Dermis blood vessel endothelial cell (primary cell): ENCODE measurements around the gene PCSK4. TPM values are rescaled to one million over a fixed set of nuclear protein-coding genes. Genes with fewer than 3 reads are reported as not detected.
"Not testable (repeated sequence)": the region's sequence is repeated elsewhere in the genome, so short reads cannot be mapped to it uniquely, and the experiment has no call there.

Experiments
- DNase-seq: peaks from one replicate; pipeline ENCODE4 v3.0.0; 2010
- total RNA-seq: library from RNA; depleted of rRNA; stranded (reverse); fragments of >200 nt; gene quantifications from 2 replicates; pipeline ENCODE4 v1.2.3, GENCODE V29; 2014

Gene PCSK4
- total RNA-seq, 1 donor from 2014 or later = 0.68 TPM

DNA sequence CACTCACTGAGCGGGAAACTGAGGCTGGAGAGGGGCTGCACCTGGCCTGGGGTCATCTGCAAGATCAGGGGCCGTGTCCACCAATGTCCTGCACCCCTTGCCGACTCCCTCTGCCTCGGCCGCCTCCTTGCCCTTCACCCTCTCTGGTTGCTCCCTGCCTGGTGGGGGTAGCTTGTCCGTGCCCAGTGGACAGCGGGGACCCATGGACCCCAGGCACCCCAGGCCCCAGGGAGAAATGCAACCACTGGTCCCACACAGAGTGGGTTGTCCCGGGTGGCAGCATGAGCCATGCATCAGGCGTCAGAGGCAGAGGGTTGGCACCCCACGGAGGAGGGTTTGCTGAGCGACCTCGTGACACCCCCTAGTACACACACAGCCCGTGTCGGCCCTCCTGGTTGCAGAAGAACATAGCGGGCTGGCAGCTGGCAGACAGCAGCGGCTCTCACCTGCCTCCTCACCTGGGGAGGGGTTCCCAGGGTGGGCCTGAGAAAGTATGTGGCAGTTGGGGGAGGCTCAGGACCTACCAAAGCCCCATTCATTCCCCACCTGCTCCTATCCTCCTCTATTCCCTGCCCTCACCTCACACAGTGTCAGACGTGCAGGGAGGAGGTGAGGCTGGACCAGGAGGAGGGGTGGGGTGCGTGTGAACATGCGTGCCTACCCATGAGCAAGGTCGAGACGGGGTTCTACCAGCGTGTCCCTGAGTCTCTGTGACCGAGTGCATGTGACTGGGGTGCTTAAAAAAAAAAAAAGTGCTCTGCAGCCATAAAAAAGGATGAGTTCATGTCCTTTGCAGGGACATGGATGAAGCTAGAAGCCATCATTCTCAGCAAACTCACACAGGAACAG lies 14.0 kb upstream of the PCSK4 start:
- DNase-seq = no peak

DNA sequence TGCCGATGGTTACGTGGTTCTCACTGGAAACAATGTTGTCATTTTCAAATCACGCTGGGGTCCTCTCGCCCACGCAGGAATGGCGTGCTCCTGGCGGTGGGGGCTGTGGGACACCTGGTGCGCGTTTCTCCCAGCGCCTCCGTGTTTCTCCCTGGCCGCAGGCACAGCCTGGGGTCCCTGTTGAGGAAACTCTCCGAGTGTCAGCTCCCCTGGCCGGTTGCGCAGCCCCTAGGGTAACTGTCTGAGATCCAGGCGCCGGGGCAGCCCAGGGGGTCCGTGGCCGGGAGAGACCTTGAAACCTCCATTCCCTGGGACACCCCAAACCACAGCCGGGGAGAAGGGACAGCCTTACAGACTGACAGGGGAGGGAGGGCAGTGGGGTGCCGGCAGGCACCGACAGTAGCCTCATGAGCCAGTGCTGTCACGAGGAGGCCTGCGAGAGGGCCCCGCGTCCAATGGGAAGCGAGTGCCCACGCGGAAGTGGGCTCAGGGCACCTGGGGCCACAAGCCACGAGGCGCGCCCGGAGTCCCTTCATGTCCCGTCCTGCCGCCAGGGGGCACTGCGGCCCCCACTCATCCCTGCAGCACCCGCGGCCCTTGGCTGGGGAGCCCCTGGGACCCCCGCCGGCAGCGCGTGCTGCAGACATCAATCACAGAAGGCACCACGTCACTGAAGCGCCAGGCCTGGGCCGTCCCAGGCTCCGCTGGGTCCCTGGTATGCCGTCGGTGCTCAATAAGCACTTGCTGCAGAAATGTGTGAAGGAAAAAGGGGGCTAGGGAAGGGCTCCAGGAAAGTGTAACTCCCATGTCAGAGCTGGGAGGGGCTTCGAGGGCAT lies 13.2 kb upstream of the PCSK4 start:
- DNase-seq = peak; percentile 57

DNA sequence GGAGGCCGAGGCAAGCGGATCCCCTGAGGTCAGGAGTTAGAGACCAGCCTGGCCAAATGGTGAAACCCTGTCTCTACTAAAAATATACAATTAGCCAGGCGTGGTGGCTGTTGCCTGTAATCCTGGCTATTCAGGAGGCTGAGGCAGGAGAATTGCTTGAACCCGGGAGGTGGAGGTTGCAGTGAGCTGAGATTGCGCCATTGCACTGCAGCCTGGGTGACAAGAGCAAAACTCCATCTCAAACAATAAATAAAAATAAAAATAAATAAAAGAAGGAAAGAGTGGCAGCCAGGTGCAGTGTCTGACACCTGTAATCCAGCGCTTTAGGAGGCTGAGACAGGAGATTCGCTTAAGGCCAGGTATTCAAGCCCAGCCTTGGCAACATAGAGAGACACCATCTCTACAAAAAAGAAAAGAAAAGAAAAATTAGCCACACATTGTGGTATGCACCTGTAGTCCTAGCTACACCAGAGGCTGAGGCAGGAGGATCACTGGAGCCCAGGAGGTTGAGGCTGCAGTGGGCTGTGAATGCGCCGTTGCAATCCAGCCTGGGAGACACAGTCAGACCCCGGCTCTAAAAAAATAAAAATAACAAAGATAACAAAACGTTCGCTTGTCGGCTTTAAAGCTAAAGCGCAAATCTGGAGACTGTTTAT lies 12.4 kb upstream of the PCSK4 start:
- no peak for DNase-seq

DNA sequence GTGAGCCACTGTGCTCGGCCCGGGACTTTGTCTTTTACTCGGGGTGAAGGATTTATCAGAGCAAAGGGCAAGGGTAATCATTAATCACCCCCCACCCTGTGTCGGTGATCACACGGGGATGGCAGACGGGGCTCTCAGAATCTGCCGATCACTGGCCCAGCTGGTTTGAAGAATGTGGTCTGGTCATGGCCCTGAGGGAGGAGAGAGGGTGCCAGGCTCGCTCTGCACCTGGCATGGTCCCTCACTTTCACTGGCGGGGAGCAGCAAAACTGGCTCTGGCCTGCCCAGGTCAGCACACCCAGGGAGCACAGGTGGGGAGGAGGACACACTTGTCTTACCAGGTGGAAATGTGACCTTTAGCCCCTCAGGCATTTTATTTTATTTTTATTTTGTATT lies 11.0 kb upstream of the PCSK4 start:
- DNase-seq = no peak

DNA sequence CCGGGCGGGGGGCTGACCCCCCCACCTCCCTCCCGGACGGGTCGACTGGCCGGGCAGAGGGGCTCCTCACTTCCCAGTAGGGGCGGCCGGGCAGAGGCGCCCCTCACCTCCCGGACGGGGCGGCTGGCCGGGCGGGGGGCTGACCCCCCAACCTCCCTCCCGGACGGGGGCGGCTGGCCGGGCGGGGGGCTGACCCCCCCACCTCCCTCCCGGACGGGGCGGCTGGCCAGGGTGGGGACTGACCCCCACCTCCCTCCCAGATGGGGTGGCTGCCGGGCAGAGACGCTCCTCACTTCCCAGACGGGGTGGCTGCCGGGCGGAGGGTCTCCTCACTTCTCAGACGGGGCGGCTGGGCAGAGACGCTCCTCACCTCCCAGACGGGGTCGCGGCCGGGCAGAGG lies 9.1 kb upstream of the PCSK4 start:
- DNase-seq = not testable (repeated sequence)

DNA sequence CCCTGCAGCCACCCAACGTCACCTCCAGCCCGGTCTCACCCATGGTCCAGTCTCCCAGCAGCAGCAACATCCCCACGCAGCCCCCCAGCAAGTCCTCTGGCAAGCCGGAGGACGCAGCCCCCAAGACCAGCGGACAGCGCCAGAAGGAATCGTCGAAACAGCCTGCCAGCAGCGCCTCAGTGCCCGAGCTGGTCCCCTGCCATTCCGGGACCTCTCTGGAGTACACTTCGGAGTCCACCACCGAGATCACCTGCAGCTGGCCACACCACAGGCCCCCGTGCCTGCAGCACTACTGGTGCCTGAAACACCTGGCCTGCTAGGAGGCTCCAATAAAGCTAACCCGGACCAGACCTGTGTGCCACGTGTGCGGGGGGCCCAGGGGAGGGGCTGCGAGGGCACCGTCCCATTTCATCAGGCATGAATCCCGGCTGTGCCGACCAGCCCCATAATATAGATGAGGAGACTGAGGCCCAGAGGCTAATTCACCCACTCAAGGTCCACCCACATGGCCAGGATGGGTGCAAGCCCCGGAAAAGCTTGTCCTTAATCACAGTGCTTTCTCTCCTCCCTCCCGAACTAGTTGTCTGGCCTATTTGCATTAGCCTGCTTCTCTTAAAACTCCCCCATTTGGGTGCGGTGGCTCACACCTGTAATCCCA lies 7.6 kb upstream of the PCSK4 start:
- DNase-seq = no peak

DNA sequence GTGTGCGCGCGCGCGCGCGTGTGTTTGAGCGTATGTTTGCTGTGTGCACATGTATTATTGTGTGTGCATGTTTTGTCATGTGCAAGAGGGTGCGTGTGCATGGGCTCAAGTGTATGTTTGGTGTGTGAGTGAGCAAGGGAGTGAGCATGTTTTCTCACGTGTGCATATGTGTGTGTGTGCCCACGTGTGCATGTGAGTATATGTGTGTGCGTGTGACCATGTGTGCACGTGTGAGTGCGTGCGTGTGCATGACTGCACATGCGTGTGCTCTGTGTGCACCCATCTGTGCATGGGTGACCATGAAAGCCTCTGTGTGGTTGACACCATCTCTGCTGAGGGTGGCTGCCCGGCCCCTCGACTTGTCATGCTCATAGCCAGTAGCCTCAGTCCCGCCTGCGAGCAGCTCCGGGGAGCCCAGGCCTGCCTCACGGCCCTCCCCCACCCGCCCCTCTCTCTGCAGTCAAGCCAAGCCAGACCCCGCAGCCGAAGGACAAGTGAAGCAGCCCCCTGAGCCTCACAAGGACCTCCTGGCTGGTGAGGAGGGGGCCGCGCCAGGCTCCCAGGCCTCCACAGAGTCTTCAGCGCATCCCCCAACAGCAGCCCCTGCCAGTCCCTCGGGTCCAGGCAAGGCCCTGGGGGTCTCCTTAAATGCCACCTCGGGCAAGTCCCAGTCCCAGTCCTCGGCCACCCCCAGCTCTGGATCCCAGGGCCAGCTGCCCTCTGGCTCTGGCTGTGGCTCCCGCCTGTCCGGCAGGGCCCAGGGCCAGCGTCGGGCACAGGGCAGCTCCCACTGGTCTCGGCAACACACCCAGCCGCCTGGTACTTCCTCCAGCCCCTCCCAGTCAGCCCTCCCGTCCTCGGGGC lies 6.8 kb upstream of the PCSK4 start:
- DNase-seq = no peak

DNA sequence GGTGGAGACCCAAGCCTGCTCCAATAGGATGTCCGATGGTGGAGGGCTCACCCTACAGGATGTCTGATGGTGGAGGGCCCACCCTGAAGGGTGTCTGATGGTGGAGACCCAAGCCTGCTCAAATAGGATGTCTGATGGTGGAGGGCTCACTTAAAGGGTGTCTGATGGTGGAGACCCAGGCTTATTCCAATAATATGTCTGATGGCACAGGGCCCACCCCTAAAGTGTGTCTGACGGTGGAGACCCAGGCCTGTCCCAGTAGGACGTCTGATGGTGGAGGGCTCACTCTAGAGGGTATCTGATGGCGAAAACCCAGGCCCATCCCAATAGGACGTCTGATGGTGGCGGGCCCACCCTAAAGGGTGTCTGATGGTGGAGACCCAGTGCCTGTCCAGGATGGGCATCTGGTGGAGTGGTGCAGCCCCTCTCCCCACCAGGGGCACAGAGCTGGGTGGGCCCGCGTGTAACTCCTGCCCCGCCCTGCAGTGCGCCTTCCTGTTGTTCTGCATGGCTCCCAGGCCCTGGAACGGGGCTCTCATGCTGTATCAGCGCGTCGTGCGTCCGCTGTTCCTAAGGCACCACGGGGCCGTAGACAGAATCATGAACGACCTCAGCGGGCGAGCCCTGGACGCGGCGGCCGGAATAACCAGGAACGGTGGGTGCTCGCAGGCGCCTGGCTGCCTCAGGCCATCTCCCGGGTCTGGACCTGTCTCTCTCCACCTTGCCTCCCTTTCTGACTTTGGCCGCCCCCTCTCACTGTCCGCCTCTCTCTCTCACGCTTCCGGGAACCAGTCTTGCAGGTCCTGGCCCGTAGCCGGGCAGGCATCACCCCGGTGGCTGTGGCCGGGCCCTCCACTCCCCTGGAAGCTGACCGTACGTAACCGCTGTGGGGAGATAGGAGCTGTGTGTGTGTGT lies 5.9 kb upstream of the PCSK4 start:
- DNase-seq = no peak

DNA sequence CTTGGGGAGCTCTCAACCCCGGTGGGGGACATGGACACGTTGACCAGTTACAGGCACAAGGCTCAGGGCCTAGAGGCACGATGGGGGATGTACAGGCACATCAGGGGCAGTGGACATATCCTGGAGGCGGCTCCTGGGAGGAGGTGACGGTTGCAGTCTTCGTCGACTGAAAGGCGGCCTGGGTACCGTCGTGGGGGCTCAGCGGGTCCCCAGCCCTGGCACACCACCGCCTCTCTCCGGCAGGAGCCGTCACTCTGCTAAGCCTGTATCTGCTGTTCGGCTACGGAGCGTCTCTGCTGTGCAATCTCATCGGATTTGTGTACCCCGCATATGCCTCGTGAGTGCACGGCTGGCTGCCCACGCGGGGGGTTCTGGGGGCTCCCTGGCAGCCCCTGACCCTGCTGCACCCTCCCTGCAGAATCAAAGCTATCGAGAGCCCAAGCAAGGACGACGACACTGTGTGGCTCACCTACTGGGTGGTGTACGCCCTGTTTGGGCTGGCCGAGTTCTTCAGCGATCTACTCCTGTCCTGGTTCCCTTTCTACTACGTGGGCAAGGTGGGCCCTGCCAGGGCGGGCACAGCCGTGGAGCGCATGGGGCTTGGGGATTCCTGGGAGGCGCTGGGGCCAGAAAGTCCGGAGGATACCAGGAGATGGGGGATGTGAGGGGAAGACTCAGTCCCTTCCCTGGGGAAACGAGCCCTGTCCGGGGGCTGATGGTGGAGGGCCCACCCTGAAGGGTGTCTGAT lies 5.1 kb upstream of the PCSK4 start:
- no peak for DNase-seq

DNA sequence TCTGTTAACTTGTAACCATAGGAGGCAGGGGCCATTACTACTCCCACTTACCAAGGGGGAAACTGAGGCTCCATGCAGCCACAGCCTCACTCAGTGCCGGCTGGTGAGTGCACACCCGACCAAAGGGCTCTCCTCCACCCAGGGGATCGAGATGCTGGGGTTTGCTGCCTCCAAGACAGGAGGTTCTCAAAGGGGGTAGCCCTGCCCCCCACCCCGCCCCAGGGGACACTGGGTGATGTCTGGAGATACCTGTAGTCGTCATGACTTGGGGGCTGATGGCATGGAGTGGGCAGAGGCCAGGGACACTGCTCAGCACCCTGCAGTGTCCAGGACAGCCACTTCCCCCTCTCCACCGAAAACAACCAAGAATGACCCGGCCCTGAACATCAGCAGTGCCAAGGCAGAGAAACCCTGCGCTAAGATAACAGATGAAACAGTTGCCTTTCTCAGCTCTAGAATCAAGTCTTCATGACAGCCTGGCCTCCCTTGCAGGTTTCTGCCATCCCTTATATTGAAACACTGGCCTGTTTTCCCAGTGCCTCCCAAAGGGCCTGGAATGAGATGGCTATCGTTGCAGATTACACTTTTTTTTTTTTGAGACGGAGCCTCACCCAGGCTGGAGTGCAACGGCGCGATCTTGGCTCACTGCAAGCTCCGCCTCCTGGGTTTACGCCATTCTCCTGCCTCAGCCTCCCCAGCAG lies 4.1 kb upstream of the PCSK4 start:
- no peak for DNase-seq

DNA sequence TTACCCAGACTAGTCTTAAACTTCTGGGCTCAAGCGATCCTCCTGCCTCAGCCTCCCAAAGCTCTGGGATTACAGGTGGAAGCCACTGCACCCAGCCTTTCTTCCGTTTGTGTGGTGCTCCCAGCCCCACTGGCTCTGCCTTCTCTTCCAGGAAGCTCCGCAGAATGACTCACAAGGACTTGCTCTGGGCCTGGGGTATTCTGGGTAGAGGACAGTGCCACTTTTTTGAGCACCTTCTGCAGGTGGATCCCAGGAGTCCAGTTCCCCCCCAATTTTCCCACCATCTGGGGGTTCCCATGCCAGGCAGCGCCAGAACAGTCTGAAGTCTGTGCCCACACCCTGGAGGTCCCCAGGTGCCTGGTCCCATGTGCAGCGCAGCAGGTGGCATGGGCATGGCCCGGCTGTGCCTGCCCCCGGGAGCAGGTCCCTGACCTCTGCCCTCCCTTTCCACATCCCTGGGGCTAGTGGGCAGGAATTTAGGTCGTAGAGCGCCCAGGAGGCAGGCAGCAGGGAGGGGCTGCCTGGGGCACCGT lies 2.4 kb upstream of the PCSK4 start:
- peak; percentile 42 for DNase-seq

DNA sequence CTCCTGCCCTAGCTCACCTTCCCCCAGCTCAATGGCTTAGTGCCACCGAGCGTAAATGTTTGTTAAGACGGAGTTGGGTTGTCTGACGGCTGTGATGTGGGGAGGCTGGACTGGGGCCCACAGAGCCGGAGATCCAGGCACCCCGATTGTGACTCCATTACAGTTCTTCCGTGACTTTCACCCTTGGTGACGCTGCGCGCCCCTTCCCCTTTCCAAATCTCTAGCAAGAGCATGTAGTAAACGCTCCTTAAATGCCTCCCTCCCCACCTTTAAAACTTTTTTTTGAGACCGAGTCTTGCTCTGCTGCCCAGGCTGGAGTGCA lies 1.7 kb upstream of the PCSK4 start:
- DNase-seq = no peak

DNA sequence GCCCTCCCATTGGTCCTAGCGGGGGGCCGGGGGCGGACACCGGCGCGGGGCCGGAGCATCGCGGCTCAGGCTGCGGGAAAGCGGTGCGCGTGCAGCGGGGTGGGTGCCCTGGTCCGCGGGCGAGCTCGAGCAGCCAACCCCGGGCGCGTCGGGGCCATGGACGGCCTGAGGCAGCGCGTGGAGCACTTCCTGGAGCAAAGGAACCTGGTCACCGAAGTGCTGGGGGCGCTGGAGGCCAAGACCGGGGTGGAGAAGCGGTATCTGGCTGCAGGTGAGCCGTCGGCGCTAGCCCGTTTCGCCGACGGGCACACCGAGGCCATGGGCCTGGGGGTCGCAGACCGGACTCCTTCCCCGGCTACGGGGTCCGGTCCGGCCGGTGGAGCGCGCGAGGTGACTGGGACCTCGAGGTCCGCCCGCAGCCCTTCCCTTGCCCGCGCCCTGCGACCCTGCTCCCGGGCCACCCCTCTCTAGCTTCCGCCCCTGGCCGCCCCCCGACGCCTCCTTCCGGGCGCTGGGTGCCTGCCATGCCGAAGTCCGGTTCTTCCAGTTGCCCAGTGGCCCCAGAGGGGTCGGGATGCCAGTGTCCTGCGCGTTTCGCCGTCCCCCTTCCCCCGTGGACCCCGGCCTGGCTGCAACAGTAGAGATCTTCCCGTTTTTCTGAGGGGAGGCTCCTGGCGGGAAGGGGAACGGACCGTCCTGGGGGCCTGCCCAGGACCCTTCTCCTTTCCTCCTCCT lies 1.1 kb upstream of the PCSK4 start, which contains the start of gene REEP6:
Gene REEP6 (plus strand): TSS at position 68 of the 735 bp plus-strand sequence. CDS start 89 bp downstream, at position 157.
- no peak for DNase-seq

DNA sequence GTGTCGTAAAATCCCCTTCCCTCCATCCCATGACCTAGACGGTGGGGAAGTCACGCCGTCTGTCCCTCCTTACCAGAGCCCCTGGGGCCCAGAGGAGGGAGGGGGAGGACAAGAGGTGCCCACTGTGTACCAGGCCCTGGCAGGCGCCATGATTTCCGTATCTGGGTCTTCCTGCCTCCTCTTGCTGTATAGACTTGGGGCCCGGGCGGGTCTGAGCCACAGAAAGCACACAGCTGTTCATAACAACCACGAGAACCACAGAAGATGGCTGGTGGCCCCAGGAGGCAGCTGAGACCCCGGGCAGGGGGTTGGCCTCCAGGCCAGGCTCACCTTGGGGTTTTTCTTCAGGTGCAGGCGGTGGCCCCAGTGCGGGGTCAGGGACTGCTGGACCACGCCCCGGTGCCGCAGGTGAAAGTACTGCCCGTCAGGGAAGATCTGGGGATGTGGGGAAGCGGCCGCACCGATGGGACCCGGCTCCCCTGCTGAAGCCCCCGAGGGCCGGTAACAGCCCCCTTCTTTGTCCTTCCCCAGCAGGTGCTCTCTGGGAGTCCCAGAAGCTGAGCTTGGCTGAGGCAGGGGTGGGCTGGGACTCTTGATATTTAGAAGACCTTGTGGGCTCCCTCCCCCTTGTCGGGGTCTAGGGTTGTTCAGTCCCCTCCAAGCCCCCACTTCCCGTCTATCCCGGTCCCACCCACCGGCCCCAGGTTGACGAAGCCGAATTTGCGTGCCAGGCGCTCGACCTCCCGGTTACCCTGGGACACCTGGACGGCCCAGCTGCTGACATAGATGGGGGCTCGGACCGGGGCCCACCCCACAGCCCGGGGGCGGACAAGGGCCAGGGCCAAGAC lies 463 bp downstream of the PCSK4 start:
- DNase-seq = no peak

DNA sequence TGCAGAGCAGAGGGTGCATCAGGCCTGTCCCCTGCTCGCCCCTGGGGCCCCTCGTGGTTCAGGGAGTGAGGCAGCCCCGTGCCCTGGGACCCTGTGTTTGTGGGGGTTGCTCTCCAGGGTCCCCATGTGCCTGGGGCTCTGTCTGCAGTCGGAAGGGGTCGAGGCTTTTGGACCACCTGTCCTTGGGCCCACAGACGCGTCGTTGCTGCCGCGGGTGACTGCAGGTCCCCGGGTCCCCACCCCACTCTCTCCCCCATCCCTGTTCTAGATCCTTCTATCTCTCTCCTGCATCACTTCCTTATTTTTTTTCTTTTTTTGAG lies 1.9 kb downstream of the PCSK4 start:
- DNase-seq = no peak

DNA sequence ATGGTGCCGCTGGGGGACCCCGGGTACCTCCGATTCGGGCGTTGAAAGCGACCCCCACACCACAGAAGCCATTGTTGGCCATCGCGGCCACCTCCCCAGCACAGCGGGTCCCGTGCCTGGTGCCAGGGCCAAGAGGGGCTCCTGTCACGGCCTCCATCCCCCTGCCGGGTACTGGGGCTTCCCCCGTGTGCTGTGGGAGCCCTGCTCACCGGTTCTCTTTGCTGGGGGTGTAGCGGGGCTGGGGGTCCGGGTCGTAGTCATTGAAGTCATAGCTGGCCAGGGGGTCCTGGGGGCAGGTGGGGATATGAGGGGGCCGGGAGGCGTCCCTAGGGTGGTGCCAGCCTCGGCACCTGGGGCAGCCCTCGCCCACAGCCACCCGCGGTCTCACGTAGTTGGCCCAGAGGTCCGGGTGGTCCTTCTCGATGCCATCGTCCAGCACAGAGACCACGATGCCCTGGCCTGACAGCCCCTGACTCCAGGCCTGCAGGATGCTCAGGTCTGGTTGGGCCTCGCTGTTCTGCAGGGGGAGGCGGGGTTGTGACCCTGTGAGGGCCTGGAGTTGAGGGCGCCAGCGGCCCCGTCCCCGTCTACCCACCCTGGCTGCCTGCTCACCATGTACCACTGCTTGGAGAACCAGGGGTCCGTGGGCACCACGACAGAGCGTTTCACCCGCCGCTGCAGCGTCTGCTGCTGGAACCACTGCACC lies 2.4 kb downstream of the PCSK4 start:
- no peak for DNase-seq
